DMS79 (cell line): ENCODE measurements around the gene AP2A2.

Experiments used
- DNase-seq: peaks from one replicate; lab custom pipeline; 2025; lab: John Stamatoyannopoulos, UW

The AP2A2 gene

DNA sequence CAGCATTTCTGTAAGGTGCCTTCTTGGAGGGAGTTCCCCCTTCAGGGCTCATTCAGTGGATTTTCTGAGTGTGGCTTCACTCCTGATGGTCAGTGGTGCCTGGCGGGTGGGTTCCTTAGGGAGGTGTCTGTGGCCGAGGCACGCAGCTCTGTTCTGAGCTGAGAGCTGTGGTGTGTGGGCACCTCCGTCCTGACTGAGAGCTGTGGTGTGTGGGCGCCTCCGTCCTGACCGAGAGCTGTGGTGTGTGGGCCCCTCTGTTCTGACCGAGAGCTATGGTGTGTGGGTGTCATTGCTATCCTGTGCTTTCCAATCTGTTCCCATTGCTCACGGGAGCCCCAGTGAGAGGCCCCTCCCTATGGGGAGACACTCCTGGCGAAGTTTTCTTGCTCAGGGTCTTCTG lies 71.0 kb downstream of the AP2A2 start:
- DNase-seq: no peak

DNA sequence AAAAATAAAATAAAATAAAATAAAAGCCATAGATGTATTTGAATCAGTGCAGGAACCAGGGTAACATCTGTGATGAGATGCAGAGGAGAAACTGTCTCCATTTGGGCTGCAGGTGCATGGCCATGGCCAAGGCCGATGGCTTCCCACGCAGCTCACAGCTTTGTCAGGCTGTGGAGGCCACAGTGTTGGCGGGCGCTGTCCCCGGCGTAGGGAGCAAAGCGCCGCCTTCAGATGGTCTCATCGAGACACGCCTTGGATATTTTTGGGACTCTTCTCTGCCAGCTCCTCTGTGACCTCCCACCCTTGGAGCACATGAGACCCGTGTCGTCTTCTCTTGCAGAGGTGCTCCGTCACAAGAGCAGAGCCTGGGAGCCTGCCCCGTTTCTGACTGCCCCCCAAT lies 72.2 kb downstream of the AP2A2 start:
- no peak for DNase-seq

DNA sequence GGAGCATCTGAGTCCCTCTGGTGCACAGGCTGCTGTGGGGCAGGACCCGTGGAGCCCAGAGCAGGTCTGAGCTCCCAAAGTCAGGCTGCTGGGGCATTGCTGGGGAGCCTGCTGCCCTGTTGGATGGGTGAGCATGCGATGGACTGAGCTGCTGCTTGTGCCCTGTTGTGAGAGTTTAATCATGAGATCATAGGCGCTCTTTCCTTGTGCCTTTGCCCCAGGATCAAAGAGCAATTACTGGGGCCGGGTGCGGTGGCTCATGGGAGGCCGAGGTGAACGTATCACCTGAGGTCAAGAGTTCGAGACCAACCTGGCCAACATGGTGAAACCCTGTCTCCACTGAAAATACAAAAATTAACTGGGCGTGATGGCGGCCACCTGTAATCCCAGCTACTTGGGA lies 73.3 kb downstream of the AP2A2 start:
- no peak for DNase-seq

DNA sequence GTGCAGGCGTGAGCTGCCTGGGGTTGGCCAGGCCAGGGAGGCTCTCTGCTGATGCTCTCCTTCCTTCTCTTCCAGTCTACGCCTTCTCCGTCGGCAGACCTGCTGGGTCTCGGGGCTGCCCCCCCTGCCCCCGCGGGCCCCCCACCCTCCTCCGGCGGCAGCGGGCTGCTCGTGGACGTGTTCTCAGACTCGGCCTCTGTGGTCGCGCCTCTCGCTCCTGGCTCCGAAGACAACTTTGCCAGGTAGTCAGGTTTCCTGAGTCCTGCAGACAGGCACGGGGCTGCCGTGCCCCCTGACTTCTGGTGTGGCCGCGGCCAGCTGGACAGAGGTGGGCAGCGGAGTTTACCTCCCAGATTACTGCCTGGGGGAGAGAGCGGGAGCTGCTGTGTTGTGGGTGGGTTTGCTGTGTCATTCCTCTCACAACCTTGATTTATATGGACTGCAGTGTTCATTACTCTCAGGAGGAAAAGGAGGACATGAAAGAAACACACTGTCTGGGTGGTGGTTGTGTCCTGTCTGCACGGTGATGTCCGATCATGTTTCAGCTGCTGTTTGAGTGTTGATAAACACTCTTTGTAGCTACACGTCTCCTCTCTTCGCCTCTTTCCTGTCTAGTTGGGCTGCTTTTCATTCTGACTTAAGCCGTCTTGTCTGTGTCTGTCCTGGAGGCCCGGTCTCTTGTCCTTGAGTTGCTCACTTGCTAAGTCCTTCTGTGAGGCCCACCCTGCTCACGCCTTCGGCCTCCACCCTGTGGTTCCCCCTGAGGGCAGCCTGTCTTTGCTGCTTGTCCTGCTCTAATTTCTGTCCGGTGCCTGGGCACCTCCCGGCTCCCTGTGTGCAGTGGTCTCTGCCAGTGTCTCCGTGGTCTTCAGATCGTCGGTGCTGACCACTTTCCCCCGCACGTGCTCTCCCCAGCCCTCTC lies 74.9 kb downstream of the AP2A2 start:
- no peak for DNase-seq

DNA sequence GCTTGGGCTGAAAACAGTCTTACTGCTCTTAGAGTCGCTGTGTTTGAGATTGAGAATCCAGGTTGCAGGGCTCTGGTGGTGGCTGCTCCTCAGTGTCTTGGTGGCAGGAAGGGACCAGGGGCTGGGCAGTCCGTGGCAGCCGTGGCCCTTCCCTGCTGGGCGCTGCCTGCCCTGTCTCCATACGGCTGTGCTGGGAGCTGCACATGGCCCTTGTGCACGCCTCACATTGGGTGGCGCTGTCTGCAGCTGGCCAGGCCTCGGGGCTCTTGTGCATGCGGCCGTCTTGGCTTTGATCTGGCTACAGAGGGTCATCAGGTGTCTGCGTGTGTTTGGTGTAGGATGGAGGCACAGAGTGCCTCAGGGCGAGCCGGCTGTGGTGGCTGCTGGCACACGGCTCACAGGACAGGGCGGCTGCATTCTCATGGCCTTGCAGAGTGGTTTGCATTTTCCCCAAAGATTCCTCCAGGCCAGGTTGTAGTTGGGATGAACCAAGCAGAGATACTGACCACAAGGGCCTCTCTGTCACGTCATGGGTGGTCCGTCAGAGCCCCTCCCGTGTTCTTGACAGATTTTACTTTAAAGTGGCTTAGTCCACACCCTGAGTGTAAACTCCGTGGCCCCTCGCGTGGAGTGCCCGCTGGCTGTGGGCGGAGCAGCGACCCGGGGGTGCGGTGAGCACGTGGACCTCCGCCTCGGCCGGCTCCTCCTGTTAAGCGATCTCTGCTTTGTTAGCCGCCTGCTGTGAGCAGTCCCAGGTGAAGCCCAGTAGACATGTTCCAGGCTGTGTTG lies 76.1 kb downstream of the AP2A2 start:
- DNase-seq: no peak

DNA sequence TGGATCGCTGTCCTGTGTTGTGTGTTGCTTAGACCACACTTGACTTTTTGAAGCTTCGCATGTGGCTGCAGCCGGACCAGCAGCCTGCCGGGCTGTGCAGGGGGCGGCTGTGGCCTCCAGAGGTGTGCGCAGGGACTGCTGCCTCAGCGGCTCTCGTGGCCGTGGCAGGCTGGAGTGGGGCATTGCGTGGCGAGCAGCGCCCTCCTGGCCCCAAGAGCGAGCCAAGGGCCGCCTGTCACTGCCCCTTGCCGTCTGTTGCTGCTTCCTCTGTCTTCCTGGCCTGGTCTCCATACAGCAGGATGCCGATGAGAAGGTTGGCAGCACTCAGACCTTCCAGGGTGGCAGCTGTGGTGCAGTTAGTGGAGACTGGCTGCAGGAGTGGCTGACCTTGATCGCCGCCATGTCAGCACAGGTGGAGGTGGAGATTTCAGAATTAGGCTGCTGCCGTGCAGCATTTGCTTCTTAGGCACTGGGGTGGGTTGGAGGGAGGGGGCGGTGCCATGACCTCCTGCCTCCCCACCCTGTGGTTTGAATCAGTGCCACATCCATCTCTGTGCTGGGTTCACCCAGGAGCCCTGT lies 76.8 kb downstream of the AP2A2 start:
- DNase-seq: no peak

DNA sequence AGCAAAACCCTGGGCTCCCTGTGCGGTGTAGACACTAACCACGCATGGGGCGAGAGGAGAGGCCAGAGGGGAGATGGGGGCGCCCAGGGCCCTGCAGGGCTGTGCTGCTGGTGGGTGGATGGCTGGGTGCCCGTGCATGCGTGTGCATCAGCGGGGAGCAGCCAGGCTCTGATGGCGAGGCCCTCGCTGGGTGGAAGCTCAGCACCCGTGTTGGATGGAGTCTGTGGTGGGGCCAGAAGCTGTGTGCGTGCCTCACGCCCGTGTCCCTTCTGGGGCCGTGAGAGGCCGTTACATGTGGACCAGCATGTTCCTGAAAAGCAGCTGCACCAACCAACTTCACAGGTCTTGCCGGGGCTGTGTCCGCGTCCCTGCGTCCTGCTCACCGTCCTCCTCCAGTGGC lies 77.5 kb downstream of the AP2A2 start:
- DNase-seq: no peak

DNA sequence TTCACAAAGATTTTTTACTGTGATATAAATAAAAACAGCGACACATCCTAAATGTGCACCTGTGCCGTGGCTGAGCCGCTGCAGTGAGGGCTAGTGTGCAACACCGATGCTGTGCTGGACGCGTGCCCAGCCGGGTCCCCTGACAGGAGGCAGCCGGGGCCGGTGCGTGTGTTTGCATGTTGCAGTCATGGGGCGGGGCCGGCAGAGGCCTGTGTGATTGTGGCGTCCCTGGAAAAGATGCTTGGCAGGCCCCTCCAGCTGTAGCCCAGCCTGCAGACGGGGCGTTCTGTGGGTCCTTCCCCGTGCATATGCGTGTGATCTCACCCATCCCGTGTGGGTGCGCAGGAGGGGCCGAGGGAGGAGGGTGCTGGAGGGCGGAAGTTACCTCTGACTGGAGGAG lies 80.3 kb downstream of the AP2A2 start:
- DNase-seq: peak; percentile 23

DNA sequence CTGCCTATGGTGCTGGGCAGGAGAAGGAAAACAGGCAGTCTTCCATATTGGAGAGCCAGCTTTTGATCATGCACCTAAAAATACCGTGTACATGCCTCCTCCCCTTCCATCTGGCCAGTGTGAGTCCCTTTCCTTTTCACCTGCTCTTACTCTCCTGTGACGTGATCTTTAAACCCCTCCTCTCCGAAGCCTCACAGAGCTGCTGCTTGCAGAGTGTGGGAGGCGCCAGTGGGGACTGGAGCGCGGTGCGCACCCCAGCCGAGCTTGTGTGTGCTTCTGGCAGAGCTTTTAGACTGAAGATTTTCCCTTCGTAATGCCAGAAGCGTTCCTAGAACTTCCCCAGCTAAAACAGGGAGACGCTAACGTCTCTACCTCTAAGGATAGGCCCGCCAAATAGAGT lies 81.1 kb downstream of the AP2A2 start:
- no peak for DNase-seq

DNA sequence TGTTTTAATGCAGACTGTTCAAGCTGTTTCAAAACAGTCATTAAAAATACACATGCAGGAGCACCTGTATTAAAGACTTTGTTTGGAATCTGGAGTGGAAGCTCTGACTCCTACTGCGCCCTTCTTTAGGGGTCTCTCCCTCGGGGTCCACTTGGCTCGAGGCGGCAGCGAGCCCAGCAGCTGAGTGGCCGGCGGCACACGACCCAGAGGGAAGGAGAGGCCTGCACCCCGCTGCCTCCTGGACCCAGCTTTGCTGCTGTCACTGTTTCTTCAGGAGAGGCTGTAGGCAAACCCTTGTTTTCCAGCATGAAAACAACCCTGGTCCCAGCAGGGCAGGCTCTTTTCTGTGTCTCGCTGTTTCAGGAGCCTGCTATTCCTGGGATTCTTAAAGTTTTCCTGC lies 81.6 kb downstream of the AP2A2 start:
- DNase-seq: no peak

DNA sequence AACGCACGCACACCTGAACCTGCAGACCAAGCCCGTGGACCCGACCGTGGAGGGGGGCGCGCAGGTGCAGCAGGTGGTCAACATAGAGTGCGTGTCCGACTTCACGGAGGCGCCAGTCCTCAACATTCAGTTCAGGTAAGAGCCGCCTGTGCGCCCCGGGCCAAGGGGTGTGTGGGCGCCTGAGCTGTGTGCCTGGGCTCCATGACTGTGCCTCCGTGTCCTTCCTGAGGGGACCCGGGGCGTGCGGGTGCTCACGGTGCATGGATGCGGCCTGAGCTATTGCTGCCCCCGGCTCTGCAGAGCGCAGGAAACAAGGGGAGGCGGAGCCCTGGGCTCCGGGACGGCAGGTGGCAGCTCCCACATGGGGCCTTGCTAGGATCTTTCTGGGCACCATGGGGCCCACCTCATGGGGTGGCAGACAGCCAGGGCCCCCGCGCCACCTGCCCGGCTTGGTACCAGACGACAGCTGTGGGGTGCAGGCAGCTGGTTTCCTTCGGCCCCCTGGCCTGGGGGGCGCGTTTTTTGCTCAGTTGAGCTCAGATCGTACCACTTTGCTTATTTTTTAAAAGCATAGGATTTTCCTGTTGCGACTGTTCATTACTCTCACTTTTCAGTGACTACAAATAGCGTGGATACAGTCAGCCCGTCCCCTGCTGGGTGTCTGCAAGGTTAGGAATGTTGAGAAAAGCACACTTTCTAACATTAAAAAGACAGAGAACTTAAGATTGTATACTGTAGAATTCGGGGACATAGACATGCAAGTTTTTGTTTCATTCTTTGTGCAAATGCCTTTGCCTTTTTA lies 82.5 kb downstream of the AP2A2 start:
- DNase-seq: no peak

DNA sequence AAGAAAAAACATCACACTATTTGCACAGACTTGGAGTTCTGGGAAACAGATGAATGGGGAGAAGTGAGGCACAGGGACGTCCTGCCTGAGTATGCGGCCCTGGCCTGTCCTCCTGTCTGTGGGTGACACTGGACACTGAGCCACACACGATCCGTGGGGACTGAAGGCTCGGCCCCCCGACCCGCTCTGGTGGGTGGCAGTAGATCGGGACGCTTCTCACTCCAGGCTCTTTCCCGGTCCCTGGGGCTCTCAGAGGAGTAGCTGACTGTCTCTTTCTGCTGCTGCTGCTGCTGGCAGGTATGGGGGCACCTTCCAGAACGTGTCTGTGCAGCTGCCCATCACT lies 83.1 kb downstream of the AP2A2 start:
- no peak for DNase-seq

DNA sequence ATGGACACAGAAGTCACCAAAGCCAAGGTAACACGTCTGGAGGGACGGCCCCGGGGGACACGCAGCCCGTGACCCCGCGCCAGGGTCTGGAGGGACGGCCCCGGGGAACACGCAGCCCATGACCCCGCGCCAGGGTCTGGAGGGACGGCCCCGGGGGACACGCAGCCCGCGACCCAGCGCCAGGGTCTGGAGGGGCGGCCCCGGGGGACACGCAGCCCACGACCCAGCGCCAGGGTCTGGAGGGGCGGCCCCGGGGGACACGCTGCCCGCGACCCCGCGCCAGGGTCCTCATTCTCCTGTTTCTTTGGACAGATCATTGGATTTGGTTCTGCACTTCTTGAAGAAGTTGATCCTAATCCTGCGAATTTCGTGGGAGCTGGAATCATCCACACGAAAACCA lies 83.7 kb downstream of the AP2A2 start:
- DNase-seq: no peak

DNA sequence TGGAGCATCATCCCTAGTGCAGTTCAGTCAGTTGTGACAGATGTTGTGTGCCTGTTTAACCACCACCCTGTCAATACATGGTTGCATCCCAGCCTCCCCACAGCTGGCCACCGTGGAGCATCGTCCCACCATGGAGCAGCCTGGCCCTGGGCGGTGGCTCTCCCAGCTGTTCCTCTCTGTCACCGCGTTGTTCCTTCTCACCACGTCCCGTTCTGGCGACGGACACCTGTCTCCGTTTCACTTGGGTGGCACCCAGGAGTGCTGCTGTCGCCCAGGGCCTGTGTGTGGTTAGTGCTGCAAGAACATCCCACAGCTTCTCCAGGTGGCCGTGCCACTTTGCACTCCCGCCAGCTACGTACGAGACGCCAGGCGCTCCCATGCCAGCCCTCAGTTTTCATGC lies 84.3 kb downstream of the AP2A2 start:
- DNase-seq: no peak

DNA sequence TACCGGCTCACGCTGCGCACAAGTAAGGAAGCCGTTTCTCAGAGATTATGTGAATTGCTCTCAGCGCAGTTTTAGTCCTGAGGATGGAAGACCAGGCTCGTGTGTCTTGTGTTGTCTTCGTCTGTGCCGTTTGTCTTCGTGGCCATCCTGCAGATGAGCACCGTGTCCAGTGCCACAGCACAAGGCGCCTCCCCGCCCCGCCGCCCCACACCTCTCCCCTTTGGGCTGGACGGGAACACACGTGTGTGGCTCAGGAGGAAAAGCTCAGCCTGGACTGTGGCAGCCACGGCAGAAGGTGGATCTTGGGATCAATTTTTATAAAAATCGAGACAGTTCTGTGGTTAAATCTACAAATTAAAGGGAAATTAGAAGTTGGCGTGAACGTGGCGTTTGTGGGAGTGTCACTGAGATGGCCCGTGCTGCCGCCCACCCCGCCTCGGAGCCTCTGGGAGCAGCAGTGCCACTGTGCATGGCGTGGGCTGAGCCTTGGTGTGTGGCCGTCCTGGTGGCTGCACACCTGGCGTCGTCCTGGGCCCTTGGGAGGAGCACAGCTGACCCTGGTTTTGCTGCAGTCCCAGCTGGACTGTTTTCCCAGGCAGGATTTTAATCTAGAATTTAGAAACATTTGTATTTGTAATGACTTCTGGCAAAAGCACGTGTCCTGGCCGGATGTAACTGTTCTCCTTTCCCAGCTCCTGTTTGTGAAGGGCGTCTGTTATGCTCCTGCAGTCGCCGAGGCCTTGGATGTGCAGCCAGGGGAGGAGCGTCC lies 85.1 kb downstream of the AP2A2 start:
- no peak for DNase-seq

DNA sequence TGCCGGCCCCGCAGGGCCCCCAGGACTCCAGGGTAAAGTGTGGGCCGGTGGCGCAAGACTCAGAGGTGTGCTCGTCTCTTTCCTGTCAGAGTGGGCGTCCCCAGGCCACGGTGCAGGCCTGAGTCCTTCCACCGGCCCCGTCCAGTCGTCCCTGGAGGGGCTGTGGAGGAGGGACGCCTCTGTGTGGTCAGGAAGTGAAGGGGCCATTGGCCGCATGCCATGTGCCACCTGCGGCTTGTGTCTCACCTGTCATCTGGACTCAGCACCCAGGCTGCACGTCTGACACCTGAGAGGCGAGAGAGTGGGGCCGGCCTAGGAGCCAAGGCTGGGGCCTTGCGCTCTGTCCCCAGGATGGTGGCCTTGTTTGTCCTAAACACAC lies 85.6 kb downstream of the AP2A2 start:
- DNase-seq: no peak

DNA sequence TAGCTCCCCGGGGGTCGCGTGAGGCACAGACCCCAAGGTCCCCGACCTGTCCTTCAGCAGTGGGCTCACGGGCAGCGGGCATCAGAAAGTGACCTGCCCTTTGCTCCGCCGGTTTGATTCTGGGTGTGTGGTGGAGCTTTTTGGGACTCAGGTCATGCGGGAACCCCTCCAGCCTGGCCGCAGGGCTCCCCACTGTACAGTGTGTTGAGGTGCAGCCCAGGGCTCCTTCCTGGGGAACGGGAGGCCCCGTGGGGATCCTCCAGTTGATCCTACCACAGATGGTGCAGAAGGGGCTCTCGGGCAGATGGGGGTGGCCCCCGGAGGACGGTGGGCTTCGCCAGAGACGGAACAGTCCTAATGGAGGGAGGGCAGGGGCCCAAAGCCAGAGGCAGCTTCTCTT lies 86.6 kb downstream of the AP2A2 start:
- no peak for DNase-seq

DNA sequence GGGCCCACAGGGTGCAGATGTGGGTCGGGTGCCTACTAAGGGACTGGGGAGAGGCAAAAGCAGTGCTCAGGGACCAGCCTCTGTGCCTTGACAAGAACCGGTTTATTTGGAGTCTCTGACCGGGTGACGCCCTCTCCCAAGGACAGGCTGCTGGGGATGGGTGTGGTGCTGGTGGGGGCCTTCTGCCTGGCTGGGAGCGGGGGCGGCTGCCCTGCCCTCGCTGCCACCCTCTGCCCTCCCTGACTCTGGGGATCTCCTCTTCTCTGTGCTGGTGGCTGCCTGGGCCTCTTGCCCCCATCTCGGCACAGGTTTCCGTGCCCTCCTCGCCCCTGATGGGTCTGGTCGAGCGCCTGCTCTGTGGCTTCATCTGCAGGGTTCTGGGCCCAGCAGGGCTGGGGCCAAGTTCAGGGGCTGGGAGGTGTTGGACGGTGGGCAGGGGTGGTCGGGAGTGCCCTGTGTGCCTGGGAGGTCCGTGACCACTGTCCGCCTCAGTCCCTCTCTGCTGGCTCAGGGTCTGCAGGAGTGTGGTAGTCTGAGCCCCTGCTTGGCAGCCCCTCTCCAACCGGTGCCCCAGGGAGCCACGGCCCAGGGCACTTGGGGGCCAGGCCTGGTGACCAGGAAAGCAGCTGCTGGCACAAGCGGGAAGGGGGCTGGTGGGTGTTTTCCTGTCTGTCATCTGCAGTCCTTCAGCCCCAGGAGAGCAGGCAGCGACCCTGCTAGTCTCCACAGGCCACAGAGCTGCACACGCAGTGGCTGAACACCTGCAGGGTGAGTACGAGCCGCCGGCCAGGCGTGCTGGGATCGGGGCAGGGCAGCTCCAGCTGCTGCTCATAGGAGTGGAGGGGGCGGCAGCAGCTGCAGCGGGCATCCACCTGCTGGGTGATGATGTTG lies 87.3 kb downstream of the AP2A2 start:
- peak; percentile 34 for DNase-seq

DNA sequence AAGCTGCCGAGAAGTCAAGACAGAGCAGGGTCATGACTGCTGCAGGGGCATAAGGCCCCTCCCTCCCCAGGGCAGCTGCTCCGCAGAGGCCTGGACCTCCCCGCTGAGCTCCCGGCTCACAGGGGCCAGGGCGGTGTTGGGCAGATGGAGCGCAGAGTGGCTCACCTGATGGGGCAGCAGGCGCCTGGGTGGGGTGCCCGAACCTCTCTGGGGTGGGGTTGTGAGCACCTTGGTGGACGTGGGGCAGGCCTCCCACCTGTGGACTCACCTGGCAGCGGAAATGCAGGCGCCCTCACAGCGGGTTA lies 87.9 kb downstream of the AP2A2 start:
- DNase-seq: no peak

DNA sequence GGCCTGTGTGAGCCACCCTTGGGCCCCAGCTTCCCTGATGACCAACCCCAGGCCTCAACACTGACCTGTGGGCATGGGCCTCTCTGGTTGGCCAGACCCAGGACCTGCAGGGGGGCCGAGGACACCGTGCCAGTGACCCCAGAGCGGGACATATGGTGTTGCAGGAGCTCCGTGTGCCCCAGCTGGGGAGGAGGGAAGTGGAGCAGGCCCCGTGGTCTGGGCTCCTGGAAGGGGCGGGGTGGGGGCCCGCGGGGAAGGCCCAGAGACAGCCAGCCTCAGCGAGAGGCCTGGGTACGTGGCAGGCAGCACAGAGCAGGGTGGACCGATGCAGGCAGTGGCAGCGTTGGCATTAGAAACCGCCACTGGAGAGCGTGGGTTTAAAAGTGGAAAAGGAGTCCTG lies 88.6 kb downstream of the AP2A2 start:
- no peak for DNase-seq

DNA sequence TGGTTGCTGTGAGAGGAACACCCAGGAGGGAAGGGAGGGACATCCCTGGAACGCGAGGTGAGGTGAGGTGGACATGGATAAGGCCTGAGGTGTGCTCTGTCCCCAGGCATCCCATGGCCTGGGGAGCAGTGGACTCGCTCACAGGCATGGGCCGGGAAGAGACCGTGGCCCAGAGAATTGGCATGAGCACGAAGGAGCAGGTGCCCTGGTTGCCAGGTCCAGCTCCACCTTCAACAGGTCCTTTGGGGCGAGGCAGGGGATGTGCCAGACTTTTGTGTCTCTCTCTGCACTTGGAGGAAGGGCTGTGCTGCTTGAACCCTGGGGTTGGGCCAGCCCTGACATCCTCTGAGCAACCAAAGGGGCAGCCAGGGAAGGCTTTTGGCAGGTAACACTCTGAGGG lies 89.4 kb downstream of the AP2A2 start:
- no peak for DNase-seq
